ENCODE data around the gene CPA2.

DNA sequence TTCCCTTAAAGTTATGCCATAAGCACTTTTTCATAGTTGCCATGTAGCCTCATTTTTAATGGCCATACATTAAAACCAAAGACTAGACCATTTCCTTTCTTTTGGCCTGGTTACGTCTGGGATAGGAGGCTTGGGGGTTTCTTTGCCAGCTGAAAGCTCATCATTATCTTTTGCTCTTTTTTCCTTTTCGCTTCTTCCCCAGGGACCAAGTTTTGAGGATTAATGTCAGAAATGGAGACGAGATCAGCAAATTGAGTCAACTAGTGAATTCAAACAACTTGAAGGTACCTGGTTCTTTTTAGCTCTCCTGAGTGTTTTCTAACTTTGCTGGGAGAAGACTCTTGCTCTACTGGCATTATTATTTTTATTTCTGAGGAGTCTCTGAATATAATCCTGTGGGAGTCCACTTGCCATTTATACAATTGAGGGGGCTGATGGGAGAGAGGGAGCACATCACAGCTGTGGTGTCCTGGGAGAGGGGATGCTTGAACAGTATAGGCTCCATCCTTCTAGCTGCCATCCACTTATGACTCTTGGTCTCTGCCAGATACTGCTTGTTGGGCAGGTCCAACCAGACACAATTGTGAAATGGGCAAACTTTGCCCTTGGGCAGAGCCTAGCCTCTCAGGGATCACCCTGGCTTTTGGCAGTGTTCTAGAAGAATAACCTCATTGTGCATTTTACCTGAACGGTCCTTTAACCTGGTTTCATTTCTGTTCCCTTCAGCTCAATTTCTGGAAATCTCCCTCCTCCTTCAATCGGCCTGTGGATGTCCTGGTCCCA lies 32.1 kb downstream of the CPA2 start:
- TF ChIP-seq, protein P1, sequence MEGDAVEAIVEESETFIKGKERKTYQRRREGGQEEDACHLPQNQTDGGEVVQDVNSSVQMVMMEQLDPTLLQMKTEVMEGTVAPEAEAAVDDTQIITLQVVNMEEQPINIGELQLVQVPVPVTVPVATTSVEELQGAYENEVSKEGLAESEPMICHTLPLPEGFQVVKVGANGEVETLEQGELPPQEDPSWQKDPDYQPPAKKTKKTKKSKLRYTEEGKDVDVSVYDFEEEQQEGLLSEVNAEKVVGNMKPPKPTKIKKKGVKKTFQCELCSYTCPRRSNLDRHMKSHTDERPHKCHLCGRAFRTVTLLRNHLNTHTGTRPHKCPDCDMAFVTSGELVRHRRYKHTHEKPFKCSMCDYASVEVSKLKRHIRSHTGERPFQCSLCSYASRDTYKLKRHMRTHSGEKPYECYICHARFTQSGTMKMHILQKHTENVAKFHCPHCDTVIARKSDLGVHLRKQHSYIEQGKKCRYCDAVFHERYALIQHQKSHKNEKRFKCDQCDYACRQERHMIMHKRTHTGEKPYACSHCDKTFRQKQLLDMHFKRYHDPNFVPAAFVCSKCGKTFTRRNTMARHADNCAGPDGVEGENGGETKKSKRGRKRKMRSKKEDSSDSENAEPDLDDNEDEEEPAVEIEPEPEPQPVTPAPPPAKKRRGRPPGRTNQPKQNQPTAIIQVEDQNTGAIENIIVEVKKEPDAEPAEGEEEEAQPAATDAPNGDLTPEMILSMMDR (optimal IDR thresholded peaks at IDR 0.05 in 1 of 3, IDR thresholded peaks at IDR 0.05 in 1 of 3, conservative IDR thresholded peaks at IDR 0.05 in 1 of 3; ENCODE audit: extremely low read depth in 1 of 3, insufficient read depth in 2 of 3, low read length in 3 of 3) = no peak
- no peak for TF ChIP-seq EZH2 (IDR thresholded peaks at IDR 0.05; ENCODE audit: low read length)

Data from keratinocyte (primary cell).